HuH-7.5 (cell line): ENCODE measurements around the gene BMP5.

Source experiments
- DNase-seq: peaks from one replicate; pipeline ENCODE4 v3.0.0; 2011; ENCODE audit warnings: low spot score

BMP5 gene

DNA sequence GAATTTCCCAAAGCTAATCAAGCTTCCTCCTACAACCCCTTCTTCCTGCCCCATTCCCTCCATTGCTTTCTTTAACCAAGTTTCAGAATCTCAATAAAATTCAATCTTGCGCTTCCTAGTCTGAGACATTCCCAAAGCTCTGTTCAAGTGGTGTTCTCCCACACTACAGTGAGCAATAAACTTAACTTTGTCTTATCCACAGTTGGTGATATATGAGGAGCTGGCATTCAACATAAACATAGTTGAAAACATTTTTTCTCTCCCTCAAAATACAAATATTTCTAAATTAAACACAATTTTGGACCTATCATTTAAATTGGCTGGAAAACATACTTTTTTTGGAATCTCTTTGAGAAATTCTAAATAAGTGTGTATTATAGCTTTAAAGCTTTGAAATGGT is 166.7 kb downstream of the BMP5 start:
- no peak for DNase-seq

- no peak for DNase-seq
Observed at GRCh38 chr6:55705451-55706440, 169.6 kb downstream of the BMP5 start.

GRCh38 chr6:55704421-55704820 is 171.0 kb downstream of the BMP5 start:
- no peak for DNase-seq
